Large intestine (tissue), 3 donors: ENCODE measurements around the gene EPB41. TPM values are rescaled to one million over a fixed set of nuclear protein-coding genes. Genes with fewer than 3 reads are reported as not detected.

Source experiments
- DNase-seq, 2 donors: peaks; one replicate each; pipeline versions ENCODE4 v3.0.0 to v3.0.0-alpha.2; 2013
- H3K27ac ChIP-seq: one replicate; pipeline ENCODE4 v1.5.1; 2013; ENCODE audit warnings: low read length
- H3K27me3 ChIP-seq: 2 replicates; pipeline ENCODE4 v1.6.1; 2013; ENCODE audit warnings: low read length; ENCODE audit not compliant: control insufficient read depth, insufficient read depth
- H3K36me3 ChIP-seq: 2 replicates; pipeline ENCODE4 v1.6.1; 2013; ENCODE audit warnings: low read length; ENCODE audit not compliant: control insufficient read depth, insufficient read depth
- H3K4me1 ChIP-seq: one replicate; pipeline ENCODE4 v1.6.1; 2013; ENCODE audit warnings: low read length; ENCODE audit not compliant: control insufficient read depth, insufficient read depth
- H3K4me3 ChIP-seq: one replicate; pipeline ENCODE4 v1.5.1; 2013; ENCODE audit warnings: low read length
- H3K9me3 ChIP-seq: one replicate; pipeline ENCODE4 v1.6.1; 2013; ENCODE audit warnings: mild to moderate bottlenecking, low read depth, low read length, moderate library complexity; ENCODE audit not compliant: control insufficient read depth
- WGBS: methylation state at CpG from one replicate; pipeline ENCODE4 v1.1.5; 2013; ENCODE audit warnings: low lambda C conversion rate; ENCODE audit not compliant: insufficient coverage; 5-methylcytosine and 5-hydroxymethylcytosine counted together
- polyA plus RNA-seq: library from polyadenylated mRNA; unstranded; fragments of 120-200 nt; gene quantifications from one replicate; pipeline ENCODE4 v1.2.1, GENCODE V29; 2013

EPB41 gene
- polyA plus RNA-seq, 1 donor: 54.0 TPM

DNA sequence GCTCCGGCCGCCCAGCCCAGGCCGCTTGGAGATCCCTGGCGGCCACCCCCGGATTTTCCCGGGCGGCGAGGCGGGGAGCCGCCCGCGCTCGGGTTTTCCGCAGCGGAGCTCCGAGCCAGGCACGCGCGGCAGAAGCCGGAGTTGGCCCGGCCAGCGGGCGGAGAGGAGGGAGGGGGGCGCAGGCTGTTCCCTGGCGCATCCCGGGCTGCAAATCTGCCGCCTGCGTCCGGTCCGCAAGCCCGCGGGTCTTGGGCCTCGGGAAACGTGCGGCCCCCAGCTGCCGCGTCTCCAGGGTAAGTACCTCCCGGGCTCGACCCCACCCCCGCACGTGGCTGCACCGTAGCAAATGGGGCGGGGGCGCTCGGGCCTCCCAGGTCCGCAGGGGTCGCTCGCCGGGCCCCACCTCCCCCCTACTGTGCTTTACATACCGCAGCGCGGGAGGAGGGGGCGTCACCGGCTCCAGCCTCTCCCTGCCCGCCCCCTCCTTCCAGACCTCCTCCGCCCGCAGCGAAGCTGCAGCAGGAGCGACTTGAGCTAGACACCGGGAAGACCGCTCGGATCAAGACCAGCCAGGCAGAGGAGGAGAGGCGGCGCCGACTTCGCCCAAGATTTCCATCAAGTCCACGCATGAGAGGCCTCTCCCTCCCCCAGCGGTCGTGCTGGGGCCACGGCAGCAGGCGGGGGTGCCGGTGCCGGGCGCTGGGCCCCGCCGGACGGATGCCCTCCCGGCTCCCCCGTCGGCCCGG is 207.7 kb downstream of the EPB41 start:
- no peak overlapping the region for H3K27ac ChIP-seq
- no CpG with 5 or more reads among the region's 81 CpGs for WGBS
- peaks cover 12% of the 10 kb centered on the region for H3K36me3 ChIP-seq
- peaks cover 20% of the 10 kb centered on the region for H3K9me3 ChIP-seq
- DNase-seq: peak in 1 of 2 donors; percentile 46
- H3K27me3 ChIP-seq: peaks cover 48% of the 10 kb centered on the region
- peaks cover 22% of the 10 kb centered on the region for H3K4me1 ChIP-seq
- H3K4me3 ChIP-seq: peak overlapping the region; percentile 61

DNA sequence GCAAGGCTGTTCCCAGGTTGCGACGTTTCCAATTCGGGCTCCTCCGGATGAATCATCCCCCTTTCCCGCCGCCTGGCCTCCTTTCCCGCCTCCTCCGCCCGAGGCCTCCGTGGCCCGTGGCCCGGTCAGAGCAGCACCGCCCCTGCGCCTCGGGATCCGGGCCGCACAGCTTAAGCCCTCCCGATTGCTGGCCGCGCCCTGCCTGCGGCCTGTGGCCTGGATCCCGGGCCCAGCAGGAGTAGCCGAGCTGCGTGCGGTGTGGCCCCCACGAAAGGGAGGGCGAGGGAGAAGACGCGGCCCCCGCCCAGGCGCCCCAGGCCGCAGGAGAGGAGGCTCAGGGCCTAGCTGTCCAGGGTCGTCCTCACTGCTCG is 208.3 kb downstream of the EPB41 start:
- peaks cover 8% of the 10 kb centered on the region for H3K36me3 ChIP-seq
- peak in 1 of 2 donors; percentile 68 for DNase-seq
- H3K27me3 ChIP-seq: peaks cover 48% of the 10 kb centered on the region
- H3K27ac ChIP-seq: peak overlapping the region; percentile 82
- no CpG with 5 or more reads among the region's 34 CpGs for WGBS
- peak overlapping the region; percentile 61 for H3K4me3 ChIP-seq
- H3K9me3 ChIP-seq: peaks cover 20% of the 10 kb centered on the region
- H3K4me1 ChIP-seq: peaks cover 22% of the 10 kb centered on the region

DNA sequence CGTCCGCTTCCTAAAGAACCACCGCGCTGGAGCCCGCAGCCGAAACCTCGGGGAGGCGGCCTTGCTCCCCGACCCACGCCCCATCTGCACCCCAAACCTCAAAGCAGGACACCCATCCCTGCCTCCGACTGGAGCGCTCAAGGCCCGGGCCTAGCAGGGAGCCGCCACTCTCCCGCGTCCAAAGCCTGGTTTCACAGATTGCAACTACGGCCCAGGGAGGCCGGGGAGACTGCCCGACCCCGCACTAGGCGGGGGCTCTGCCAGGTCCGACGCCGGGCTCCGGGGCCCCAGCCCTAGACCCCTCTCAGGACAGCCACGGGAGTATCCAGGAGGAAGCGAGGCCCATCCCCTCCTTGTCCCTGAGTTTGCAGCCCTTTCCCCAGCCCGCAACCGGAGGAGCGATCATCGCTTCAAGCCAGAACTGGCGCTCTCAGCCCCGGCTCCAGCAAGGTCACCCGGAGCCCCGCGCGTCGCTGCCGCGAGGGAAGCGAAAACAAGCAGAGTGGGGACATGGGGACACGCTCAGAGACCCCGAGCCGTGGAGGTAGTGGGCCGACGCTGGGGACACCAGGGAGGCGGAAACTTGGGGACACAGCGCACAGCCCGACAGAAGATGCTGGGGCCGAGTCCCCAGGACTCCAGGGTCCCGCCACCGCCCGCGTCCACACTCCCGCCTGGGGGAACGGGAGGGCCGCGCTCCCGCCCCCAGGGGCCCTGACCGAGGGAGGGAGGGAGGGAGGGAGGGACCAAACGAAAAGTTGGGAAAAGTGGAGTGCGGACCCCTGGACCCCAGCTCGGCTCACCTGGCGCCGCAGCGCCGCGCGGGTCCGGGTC is 208.9 kb downstream of the EPB41 start:
- Histone ChIP-seq H3K4me3 (peak overlapping the region; percentile 61), H3K36me3 (peaks cover 7% of the 10 kb centered on the region), H3K27me3 (peaks cover 48% of the 10 kb centered on the region), H3K9me3 (peaks cover 20% of the 10 kb centered on the region), H3K4me1 (peaks cover 22% of the 10 kb centered on the region), H3K27ac (peak overlapping the region; percentile 82)
- WGBS: no CpG with 5 or more reads among the region's 70 CpGs
- DNase-seq: peak in 1 of 2 donors; percentile 71

DNA sequence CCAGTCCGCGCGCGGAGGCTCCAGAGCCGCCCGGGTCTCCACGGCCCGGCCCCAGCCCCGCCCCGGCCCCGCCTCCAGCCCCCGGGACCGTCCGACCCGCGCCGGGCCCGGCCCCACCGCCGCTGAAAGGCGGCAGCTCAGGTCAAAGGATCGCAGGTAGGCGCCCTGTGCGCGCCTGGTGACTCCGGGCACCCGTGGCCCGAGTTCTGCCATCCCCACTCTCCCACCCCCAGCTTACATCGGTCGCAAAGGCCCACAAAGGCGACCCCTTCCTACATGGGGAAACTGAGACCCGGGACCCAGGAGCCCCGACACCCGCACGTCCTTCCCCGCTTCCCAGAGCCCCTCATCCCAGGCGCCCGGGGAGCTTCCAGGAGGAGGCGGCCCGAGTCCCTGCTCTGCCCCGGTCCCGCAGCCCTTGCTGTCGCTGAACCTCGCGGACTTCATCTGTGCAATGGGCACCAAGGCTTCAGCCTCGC is 209.6 kb downstream of the EPB41 start, which contains the start of gene TMEM200B:
Gene TMEM200B, minus strand, starts transcription at position 17 of the 479 bp plus-strand sequence. CDS start 2,075 bp downstream, outside the sequence.
- peaks cover 2% of the 10 kb centered on the region for H3K36me3 ChIP-seq
- H3K9me3 ChIP-seq: peaks cover 20% of the 10 kb centered on the region
- peak within 1 kb of the TSS; percentile 79 for H3K4me3 ChIP-seq
- peak within 1 kb of the TSS; percentile 92 for H3K27ac ChIP-seq
- H3K4me1 ChIP-seq: peaks cover 22% of the 10 kb centered on the region
- H3K27me3 ChIP-seq: peaks cover 48% of the 10 kb centered on the region
- no peak for DNase-seq
- WGBS: no CpG with 5 or more reads among the region's 46 CpGs

DNA sequence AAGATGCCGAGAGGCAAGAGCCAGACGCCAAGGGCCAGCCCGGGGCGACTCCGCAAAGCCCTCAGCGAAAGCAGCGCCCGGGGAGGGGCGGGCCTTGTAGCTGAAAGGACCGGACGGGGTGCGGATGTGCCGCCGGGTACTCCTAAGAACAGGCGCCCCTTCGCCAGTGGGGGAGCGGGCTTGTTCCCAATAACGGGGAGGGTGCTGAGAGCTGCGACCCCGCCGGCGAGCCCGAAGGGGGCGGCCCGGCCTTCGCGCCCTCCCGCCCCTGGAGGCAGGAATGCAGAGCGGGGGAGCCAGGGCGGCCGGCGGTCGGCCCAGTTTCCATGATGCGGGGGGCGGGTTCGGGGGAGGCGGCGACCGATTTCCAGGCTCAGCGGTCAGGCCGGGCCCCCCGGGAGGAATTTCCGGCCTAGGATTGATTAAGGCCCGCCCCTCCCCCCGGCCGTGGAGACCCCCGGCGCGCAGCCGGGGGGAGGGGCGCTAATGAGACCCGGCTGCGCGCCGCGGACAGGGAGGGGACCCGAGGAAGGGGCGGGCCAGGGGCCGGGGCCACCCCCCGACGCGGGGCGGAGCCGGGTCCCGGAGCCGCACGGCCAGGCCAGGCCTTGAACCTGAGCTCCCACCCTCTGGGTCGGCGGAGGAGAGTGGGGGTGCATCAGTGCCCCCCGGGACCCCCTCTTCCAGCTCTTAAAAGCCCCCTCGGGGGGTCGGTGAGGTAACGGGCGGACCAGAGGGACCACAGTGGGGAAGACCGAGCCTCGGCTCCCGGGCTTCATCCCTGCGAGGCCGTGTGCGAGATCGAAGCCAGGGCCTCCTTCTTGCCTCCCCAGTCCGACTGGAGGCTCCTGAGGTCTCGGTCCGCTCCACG is 210.2 kb downstream of the EPB41 start:
- peak overlapping the region; percentile 79 for H3K4me3 ChIP-seq
- H3K27ac ChIP-seq: peak overlapping the region; percentile 92
- peaks cover 20% of the 10 kb centered on the region for H3K9me3 ChIP-seq
- H3K4me1 ChIP-seq: peaks cover 22% of the 10 kb centered on the region
- no CpG with 5 or more reads among the region's 85 CpGs for WGBS
- no peaks in the 10 kb centered on the region for H3K36me3 ChIP-seq
- peaks cover 48% of the 10 kb centered on the region for H3K27me3 ChIP-seq
- DNase-seq: peak; percentile 71 to 83

DNA sequence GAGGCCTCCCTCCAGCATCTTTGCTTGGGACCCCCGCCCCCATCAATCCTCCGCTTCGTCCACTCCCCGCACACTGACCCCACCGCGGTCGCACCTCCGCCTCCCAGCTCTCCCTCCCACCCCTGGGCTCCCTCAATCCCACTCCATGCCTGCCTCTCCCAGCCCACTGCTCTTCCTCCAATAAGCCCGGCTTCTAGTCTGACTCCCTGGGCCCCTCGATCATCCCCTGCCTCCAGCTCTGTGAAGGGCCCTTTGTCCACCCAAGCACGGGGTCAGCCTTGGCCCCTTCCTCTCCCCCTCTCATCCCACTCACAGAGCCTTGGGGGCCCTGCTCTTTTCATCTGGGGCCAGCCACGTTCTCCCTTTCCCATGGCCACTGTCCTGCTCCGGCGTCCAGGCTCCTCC is 210.9 kb downstream of the EPB41 start:
- Histone ChIP-seq H3K4me3 (peak overlapping the region; percentile 51), H3K27ac (peak overlapping the region; percentile 71), H3K27me3 (peaks cover 48% of the 10 kb centered on the region), H3K9me3 (peaks cover 20% of the 10 kb centered on the region), H3K36me3 (no peaks in the 10 kb centered on the region), H3K4me1 (peaks cover 22% of the 10 kb centered on the region)
- DNase-seq: no peak
- WGBS: 39% methylated on average over 5 of the region's 14 CpGs

DNA sequence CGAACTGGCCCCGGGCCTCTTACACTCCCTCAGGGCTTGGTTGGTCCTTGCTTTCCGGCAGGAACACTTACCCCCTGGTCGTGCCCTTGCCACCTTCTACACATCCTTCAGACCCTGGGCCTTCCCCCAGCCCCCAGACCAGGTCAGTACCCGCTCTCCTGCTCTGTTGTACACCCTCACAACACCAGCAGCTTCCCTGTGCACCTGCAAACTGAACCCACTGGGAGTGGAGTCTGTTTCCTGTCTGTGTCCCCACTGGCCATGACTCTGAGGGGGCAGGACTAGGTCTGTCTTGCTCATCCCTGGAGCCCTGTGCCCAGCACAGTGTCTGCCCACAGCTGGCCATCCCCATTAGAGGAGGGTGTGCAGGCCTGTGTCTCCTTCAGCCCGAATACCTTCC is 211.4 kb downstream of the EPB41 start:
- Histone ChIP-seq H3K27ac (no peak overlapping the region), H3K4me3 (no peak overlapping the region), H3K27me3 (peaks cover 45% of the 10 kb centered on the region), H3K36me3 (no peaks in the 10 kb centered on the region), H3K9me3 (peaks cover 20% of the 10 kb centered on the region), H3K4me1 (peaks cover 22% of the 10 kb centered on the region)
- DNase-seq: no peak
- WGBS: no CpG with 5 or more reads among the region's 6 CpGs

DNA sequence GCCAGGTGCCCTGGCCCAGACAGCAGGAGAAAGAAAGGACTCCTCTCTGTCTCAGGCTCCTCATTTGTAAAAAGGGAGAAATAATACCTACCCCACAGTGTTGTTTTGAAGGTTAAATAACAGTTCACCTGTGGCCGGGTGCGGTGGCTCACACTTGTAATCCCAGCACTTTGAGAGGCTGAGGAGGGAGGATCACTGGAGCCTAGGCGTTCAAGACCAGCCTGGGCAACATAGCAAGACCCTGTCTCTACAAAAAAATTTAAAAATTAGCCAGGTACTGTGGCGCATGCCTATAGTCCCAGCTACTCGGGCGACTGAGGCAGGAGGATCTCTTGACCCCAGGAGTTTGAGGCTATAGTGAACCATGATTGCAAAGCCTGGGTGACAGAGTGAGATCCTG is 211.8 kb downstream of the EPB41 start:
- Histone ChIP-seq H3K4me3 (no peak overlapping the region), H3K9me3 (peaks cover 20% of the 10 kb centered on the region), H3K36me3 (no peaks in the 10 kb centered on the region), H3K27me3 (peaks cover 41% of the 10 kb centered on the region), H3K4me1 (peaks cover 22% of the 10 kb centered on the region), H3K27ac (no peak overlapping the region)
- no peak for DNase-seq
- no CpG with 5 or more reads among the region's 6 CpGs for WGBS

DNA sequence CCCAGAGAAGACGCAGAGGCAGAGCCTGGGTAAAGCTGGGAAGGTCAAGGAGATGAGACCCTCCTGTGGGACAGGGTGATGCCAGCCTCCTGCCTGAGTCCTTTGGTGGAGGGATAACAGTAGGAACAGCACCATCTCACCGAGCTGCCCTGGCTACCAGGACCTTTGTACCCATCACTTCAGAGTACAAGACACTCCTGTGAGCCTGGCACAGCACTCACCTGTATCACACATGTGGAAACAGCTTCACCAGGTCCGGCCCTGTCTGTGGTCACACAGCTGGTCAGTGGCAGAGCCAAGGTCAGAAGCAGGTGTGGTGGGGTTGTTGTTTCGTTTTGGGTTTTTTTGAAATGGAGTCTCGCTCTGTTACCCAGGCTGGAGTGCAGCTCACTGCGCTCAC is 214.4 kb downstream of the EPB41 start:
- DNase-seq: no peak
- H3K4me1 ChIP-seq: peaks cover 8% of the 10 kb centered on the region
- no peak overlapping the region for H3K4me3 ChIP-seq
- peaks cover 5% of the 10 kb centered on the region for H3K9me3 ChIP-seq
- no peak overlapping the region for H3K27ac ChIP-seq
- peaks cover 21% of the 10 kb centered on the region for H3K27me3 ChIP-seq
- no peaks in the 10 kb centered on the region for H3K36me3 ChIP-seq
- 80% methylated on average over 1 of the region's 6 CpGs for WGBS

DNA sequence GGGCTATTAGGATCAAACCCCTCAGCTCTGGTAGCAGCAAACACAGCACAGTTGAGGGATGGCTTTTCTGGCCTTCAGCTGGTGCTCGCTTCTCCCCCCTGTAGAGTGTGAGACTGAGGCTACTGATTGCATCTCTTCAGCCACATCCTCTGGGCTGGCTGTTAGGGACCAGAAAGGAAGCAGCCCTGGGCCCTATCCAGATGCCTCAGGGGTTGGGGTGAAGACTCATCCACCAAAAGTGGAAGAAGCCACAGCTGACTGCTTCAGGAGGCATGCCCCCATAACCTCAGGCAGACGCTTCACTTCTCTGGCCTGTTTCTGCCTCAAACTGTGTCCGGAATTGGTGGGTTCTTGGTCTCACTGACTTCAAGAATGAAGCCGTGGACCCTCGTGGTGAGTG is 215.5 kb downstream of the EPB41 start:
- Histone ChIP-seq H3K27me3 (peaks cover 21% of the 10 kb centered on the region), H3K27ac (no peak overlapping the region), H3K9me3 (no peaks in the 10 kb centered on the region), H3K4me3 (no peak overlapping the region), H3K36me3 (no peaks in the 10 kb centered on the region), H3K4me1 (peaks cover 3% of the 10 kb centered on the region)
- DNase-seq: no peak
- WGBS: no CpG with 5 or more reads among the region's 5 CpGs
